ENCODE measurements around the gene NAPB.

NAPB gene

DNA sequence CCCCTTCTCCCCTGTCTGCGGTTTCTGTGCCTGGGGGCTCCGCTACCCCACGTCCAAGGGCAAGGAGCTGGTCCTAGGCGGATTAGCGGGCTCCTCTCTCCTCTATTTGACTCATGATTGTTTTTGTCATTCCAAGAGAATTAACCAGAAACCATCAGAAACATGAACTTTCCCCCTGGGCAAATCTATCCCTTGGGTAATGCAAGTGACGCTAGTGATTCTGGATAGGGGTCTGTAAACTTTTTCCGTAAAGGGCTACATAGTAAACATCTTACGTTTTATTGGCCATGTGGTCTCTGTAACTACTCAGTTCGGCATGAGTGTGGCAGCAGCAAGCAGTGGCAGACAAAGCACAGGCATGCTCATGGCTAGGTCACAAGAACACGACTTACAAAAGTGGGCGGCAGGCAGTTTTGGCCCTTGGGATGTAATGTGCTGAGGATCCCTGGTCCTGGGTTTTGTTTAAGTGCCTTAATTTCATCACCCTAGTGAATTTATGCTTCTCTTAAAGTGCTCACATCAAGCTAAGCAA lies 30.7 kb upstream of the NAPB start:
- TF ChIP-seq TAF1 (IDR thresholded peaks at IDR 0.05; ENCODE audit: borderline replicate concordance, insufficient read depth, low read length) = no peak
- no peak for TF ChIP-seq FOXP2 (optimal IDR thresholded peaks at IDR 0.05; ENCODE audit: borderline replicate concordance, extremely low read depth, extremely low read length, insufficient read depth)
- TF ChIP-seq POLR2AphosphoS5 (IDR thresholded peaks at IDR 0.05; ENCODE audit: low read depth, low read length) = no peak
- no peak for TF ChIP-seq REST (IDR thresholded peaks at IDR 0.05; ENCODE audit: insufficient read depth in 1 of 2, low read depth in 2 of 2, low read length in 2 of 2)
- TF ChIP-seq SIN3A (IDR thresholded peaks at IDR 0.05; ENCODE audit: borderline replicate concordance, insufficient read depth, low read length) = no peak

- no peak for TF ChIP-seq POLR2AphosphoS5 (IDR thresholded peaks at IDR 0.05; ENCODE audit: low read depth, low read length)
These were observed 29.6 kb upstream of the NAPB start for GRCh38 chr20:23450877-23451276.

GRCh38 chr20:23449421-23449820 lies 28.1 kb upstream of the NAPB start:
- TF ChIP-seq TAF1 (IDR thresholded peaks at IDR 0.05; ENCODE audit: borderline replicate concordance, insufficient read depth, low read length) = no peak
- TF ChIP-seq FOXP2 (optimal IDR thresholded peaks at IDR 0.05; ENCODE audit: borderline replicate concordance, extremely low read depth, extremely low read length, insufficient read depth) = no peak
- TF ChIP-seq POLR2AphosphoS5 (IDR thresholded peaks at IDR 0.05; ENCODE audit: low read depth, low read length) = no peak
- TF ChIP-seq SIN3A (IDR thresholded peaks at IDR 0.05; ENCODE audit: borderline replicate concordance, insufficient read depth, low read length) = no peak

GRCh38 chr20:23448167-23448566 lies 26.9 kb upstream of the NAPB start:
- TF ChIP-seq TAF1 (IDR thresholded peaks at IDR 0.05; ENCODE audit: borderline replicate concordance, insufficient read depth, low read length) (no peak), POLR2AphosphoS5 (IDR thresholded peaks at IDR 0.05; ENCODE audit: low read depth, low read length) (no peak), SIN3A (IDR thresholded peaks at IDR 0.05; ENCODE audit: borderline replicate concordance, insufficient read depth, low read length) (no peak), REST (IDR thresholded peaks at IDR 0.05; ENCODE audit: insufficient read depth in 1 of 2, low read depth in 2 of 2, low read length in 2 of 2) (no peak), FOXP2 (optimal IDR thresholded peaks at IDR 0.05; ENCODE audit: borderline replicate concordance, extremely low read depth, extremely low read length, insufficient read depth) (no peak)

GRCh38 chr20:23446505-23446904 lies 25.2 kb upstream of the NAPB start:
- no peak for TF ChIP-seq FOXP2 (optimal IDR thresholded peaks at IDR 0.05; ENCODE audit: borderline replicate concordance, extremely low read depth, extremely low read length, insufficient read depth)
- TF ChIP-seq TAF1 (IDR thresholded peaks at IDR 0.05; ENCODE audit: borderline replicate concordance, insufficient read depth, low read length) = no peak
- TF ChIP-seq REST (IDR thresholded peaks at IDR 0.05; ENCODE audit: insufficient read depth in 1 of 2, low read depth in 2 of 2, low read length in 2 of 2) = no peak
- TF ChIP-seq POLR2AphosphoS5 (IDR thresholded peaks at IDR 0.05; ENCODE audit: low read depth, low read length) = no peak
- TF ChIP-seq SIN3A (IDR thresholded peaks at IDR 0.05; ENCODE audit: borderline replicate concordance, insufficient read depth, low read length) = no peak

GRCh38 chr20:23445596-23446217 lies 24.4 kb upstream of the NAPB start:
- no peak for TF ChIP-seq TAF1 (IDR thresholded peaks at IDR 0.05; ENCODE audit: borderline replicate concordance, insufficient read depth, low read length)
- TF ChIP-seq SIN3A (IDR thresholded peaks at IDR 0.05; ENCODE audit: borderline replicate concordance, insufficient read depth, low read length) = no peak
- no peak for TF ChIP-seq FOXP2 (optimal IDR thresholded peaks at IDR 0.05; ENCODE audit: borderline replicate concordance, extremely low read depth, extremely low read length, insufficient read depth)
- TF ChIP-seq REST (IDR thresholded peaks at IDR 0.05; ENCODE audit: insufficient read depth in 1 of 2, low read depth in 2 of 2, low read length in 2 of 2) = no peak
- TF ChIP-seq POLR2AphosphoS5 (IDR thresholded peaks at IDR 0.05; ENCODE audit: low read depth, low read length) = no peak
